Small intestine (tissue), 7 donors: Measurements from ENCODE around the gene MUC21. TPM values are rescaled to one million over a fixed set of nuclear protein-coding genes. Genes with fewer than 3 reads are reported as not detected.
"Not testable (repeated sequence)": the region's sequence is repeated elsewhere in the genome, so short reads cannot be mapped to it uniquely, and the experiment has no call there.

Experiments used
- DNase-seq, 2 donors: peaks; one replicate each; pipeline versions ENCODE4 v3.0.0 to v3.0.0-alpha.2; 2013
- FAIRE-seq: peaks from 2 replicates; lab custom pipeline; 2012; peaks lifted over from hg19 to GRCh38; lab: Jason Lieb, UNC
- H3K27ac ChIP-seq, 3 donors: one replicate each; pipeline ENCODE4 v1.5.1; 2013; ENCODE audit warnings: low read length in 2 of 3, mild to moderate bottlenecking in 2 of 3, control low read depth in 1 of 3, inconsistent platforms in 1 of 3, low read depth in 1 of 3, moderate library complexity in 1 of 3
- H3K27me3 ChIP-seq, 3 donors: one replicate each; pipeline ENCODE4 v1.6.1; 2013; ENCODE audit warnings: low read length in 3 of 3, inconsistent platforms in 1 of 3; ENCODE audit not compliant: control insufficient read depth in 3 of 3, insufficient read depth in 3 of 3
- H3K36me3 ChIP-seq, 3 donors: one replicate each; pipeline ENCODE4 v1.6.1; 2013; ENCODE audit warnings: low read length in 3 of 3, inconsistent platforms in 1 of 3, low read depth in 1 of 3, mild to moderate bottlenecking in 1 of 3, moderate library complexity in 1 of 3; ENCODE audit not compliant: control insufficient read depth in 3 of 3, insufficient read depth in 2 of 3
- H3K4me1 ChIP-seq, 3 donors: one replicate each; pipeline ENCODE4 v1.6.1; 2013; ENCODE audit warnings: low read length in 2 of 3, inconsistent platforms in 1 of 3, low read depth in 1 of 3, mild to moderate bottlenecking in 1 of 3, moderate library complexity in 1 of 3; ENCODE audit not compliant: control insufficient read depth in 3 of 3, insufficient read depth in 2 of 3
- H3K4me3 ChIP-seq, 3 donors: one replicate each; pipeline ENCODE4 v1.5.1; 2013; ENCODE audit warnings: low read length in 3 of 3, control low read depth in 1 of 3, inconsistent platforms in 1 of 3, low read depth in 1 of 3, mild to moderate bottlenecking in 1 of 3, moderate library complexity in 1 of 3
- H3K9me3 ChIP-seq, 2 donors: one replicate each; pipeline ENCODE4 v1.6.1; 2013; ENCODE audit warnings: low read depth in 1 of 2, low read length in 1 of 2; ENCODE audit not compliant: control insufficient read depth in 2 of 2, insufficient read depth in 1 of 2
- WGBS, 3 donors: extraction: QIAGEN DNeasy Blood & Tissue Kit; methylation state at CpG; one replicate each; pipeline ENCODE4 v1.1.7; 2013; 5-methylcytosine and 5-hydroxymethylcytosine counted together
- polyA plus RNA-seq, 4 donors: library from polyadenylated mRNA; stranded (reverse) in 3 of 4; unstranded in 1 of 4; fragments of 200-250 nt in 3 of 4; fragments of 120-200 nt in 1 of 4; gene quantifications; one replicate each; pipeline versions ENCODE4 v1.2.1 to v1.2.3, GENCODE V29; 2013
- donor health status: healthy with polysubstance abuse.
- donor health status: control.
- donor health status: control.
- donor health status: Bipolar disorder and iron deficiency.
- donor health status: healthy.

The MUC21 gene
- polyA plus RNA-seq, 4 donors, result 0.22 to 0.89 (median 0.81) TPM; not detected in 1

- Histone ChIP-seq H3K27me3 (peaks cover 0 to under 1% (median 0%) of the 10 kb centered on the region in 3 donors), H3K4me3 (no peak overlapping the region), H3K9me3 (peaks cover 0 to 2% of the 10 kb centered on the region in 2 donors), H3K27ac (no peak overlapping the region), H3K36me3 (no peaks in the 10 kb centered on the region), H3K4me1 (no peaks in the 10 kb centered on the region)
- no peak for FAIRE-seq
- 82 to 92% (median 90%) methylated on average over 2 of the region's 2 CpGs for WGBS, 3 donors
- no peak for DNase-seq
Measured at GRCh38 chr6:31020057-31020456, 36.5 kb downstream of the MUC21 start.

DNA sequence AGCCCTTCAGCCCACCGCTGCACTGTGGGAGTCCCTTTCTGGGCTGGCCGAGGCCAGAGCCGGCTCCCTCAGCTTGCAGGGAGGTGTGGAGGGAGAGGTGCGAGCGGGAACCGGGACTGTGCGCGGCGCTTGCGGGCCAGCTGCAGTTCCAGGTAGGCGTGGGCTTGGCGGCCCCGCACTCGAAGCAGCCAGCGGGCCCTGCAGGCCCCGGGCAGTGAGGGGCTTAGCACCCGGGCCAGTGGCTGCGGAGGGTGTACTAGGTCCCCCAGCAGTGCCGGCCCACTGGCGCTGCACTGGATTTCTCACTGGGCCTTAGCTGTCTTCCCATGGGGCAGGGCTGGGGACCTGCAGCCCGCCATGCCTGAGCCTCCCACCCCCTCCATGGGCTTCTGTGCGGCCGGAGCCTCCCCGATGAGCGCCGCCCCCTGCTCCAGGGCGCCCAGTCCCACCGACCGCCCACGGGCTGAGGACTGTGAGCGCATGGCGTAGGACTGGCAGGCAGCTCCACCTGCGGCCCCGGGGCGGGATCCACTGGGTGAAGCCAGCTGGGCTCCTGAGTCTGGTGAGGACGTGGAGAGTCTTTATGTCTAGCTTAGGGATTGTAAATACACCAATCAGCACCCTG lies 37.2 kb downstream of the MUC21 start:
- H3K9me3 ChIP-seq, H3K4me3 ChIP-seq, FAIRE-seq, H3K4me1 ChIP-seq, H3K27me3 ChIP-seq, H3K27ac ChIP-seq, DNase-seq, H3K36me3 ChIP-seq: not testable (repeated sequence)
- 88 to 97% (median 96%) methylated on average over 18 to 36 of the region's 36 CpGs for WGBS, 3 donors

DNA sequence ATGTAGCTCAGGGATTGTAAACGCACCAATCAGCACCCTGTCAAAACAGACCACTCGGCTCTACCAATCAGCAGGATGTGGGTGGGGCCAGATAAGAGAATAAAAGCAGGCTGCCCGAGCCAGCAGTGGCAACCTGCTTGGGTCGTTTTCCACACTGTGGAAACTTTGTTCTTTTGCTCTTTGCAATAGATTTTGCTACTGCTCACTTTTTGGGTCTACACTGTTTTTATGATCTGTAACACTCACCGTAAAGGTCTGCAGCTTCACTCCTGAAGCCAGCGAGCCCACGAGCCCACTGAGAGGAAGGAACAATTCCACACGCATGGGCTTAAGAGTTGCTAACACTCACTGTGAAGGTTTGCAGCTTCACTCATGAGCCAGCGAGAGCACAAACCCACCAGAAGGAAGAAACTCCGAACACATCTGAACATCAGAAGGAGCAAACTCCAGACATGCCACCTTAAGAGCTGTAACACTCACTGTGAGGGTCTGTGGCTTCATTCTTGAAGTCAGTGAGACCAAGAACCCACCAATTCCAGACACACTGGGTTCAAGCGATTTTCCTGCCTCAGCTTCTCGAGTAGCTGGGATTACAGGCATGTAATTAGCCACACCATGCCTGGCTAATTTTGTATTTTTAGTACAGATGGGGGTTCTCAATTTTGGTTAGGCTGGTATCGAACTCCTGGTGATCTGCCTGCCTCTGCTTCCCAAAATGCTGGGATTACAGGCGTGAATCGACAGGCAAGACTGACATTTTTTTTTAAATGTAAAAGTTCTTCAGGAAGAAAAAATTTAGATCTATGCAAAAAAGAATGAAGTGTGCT lies 38.4 kb downstream of the MUC21 start:
- not testable (repeated sequence) for H3K9me3 ChIP-seq, FAIRE-seq, H3K4me3 ChIP-seq, H3K27ac ChIP-seq, H3K27me3 ChIP-seq, H3K4me1 ChIP-seq, H3K36me3 ChIP-seq, DNase-seq
- 77 to 82% (median 80%) methylated on average over 14 to 15 of the region's 15 CpGs for WGBS, 3 donors

DNA sequence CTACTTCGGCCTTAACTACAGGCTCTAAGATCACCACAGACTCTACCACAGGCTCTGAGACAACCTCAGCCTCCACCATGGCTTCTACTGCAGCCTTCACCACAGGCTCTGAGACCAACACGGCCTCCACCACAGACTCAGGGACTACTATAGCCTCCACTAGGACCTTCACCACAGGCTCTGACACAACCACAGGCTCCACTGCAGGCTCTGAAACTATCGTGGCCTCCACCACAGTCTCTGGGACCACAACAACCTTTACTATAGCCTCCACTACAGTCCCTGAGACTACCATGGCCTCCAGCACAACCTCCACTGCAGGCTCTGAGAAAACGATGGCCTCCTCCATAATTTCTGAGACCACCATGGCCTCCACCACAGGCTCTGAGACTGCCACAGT lies 42.1 kb downstream of the MUC21 start:
- Histone ChIP-seq H3K4me1 (no peaks in the 10 kb centered on the region), H3K9me3 (peaks cover 0 to 2% of the 10 kb centered on the region in 2 donors), H3K4me3 (no peak overlapping the region), H3K27ac (no peak overlapping the region), H3K27me3 (no peaks in the 10 kb centered on the region), H3K36me3 (no peaks in the 10 kb centered on the region)
- FAIRE-seq, result no peak
- 71 to 83% (median 82%) methylated on average over 4 of the region's 4 CpGs for WGBS, 3 donors
- no peak for DNase-seq

DNA sequence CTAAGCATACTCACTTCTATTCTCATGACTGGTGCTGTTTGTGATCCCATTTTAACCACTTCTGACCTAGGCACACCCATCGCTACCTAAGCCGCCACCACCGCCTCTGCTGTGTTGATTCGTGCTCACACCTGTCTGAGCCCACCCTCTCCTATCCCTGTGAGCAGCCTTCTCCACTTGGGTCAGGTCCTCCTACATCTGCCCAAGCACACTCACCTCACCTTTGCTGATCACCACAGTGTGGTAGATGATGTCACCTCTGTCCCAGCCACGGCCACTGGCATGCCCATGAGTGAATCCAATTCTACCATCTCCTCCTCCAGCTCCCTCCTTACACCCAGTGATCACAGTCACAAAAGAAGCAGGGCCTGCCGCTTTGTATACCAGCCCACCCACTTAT lies 47.6 kb downstream of the MUC21 start:
- FAIRE-seq, result no peak
- H3K27ac ChIP-seq, result no peak overlapping the region
- H3K4me1 ChIP-seq, result no peaks in the 10 kb centered on the region
- H3K4me3 ChIP-seq, result no peak overlapping the region
- H3K9me3 ChIP-seq, result no peaks in the 10 kb centered on the region
- no peak for DNase-seq
- WGBS, 3 donors, result 71 to 86% (median 76%) methylated on average over 6 of the region's 6 CpGs
- H3K36me3 ChIP-seq, result no peaks in the 10 kb centered on the region
- H3K27me3 ChIP-seq, result peaks cover 0 to 11% (median 0%) of the 10 kb centered on the region in 3 donors

DNA sequence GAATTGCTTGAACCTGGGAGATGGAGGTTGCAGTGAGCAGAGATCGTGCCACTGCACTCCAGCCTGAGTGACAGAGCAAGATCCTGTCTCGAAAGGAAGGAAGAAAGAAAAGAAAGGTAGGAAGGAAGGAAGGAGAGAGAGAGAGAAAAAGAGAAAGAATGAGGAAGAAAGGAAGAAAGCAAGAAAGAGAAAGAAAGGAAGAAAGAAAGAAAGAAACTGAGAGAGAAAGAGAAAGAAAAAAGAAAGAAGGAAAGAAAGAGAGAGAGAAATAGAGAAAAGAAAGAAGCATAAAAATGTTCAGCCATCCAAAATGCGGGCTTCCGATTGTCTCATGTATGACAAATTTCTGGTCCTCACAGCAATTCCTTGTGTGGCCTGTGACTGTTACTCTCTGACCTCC lies 49.6 kb downstream of the MUC21 start:
- 90 to 94% (median 93%) methylated on average over 4 of the region's 4 CpGs for WGBS, 3 donors
- Histone ChIP-seq H3K9me3 (no peaks in the 10 kb centered on the region), H3K27ac (no peak overlapping the region), H3K36me3 (no peaks in the 10 kb centered on the region), H3K4me3 (no peak overlapping the region), H3K27me3 (peaks cover 0 to 16% (median 0%) of the 10 kb centered on the region in 3 donors), H3K4me1 (no peaks in the 10 kb centered on the region)
- DNase-seq (no peak), FAIRE-seq (no peak)

- Histone ChIP-seq H3K36me3 (no peaks in the 10 kb centered on the region), H3K27me3 (peaks cover 0 to 21% (median 0%) of the 10 kb centered on the region in 3 donors), H3K4me3 (no peak overlapping the region), H3K27ac (no peak overlapping the region), H3K4me1 (no peaks in the 10 kb centered on the region), H3K9me3 (no peaks in the 10 kb centered on the region)
- FAIRE-seq, result no peak
- WGBS, 3 donors, result 32 to 61% (median 46%) methylated on average over 4 of the region's 4 CpGs
- no peak for DNase-seq
Measured at GRCh38 chr6:31035862-31036497, 52.5 kb downstream of the MUC21 start.

GRCh38 chr6:31037169-31037568 lies 53.7 kb downstream of the MUC21 start:
- FAIRE-seq, result no peak
- Histone ChIP-seq H3K27ac (no peak overlapping the region), H3K36me3 (no peaks in the 10 kb centered on the region), H3K4me3 (no peak overlapping the region), H3K4me1 (no peaks in the 10 kb centered on the region), H3K27me3 (peaks cover 0 to 17% (median 0%) of the 10 kb centered on the region in 3 donors), H3K9me3 (no peaks in the 10 kb centered on the region)
- DNase-seq, result no peak
- 83 to 87% (median 86%) methylated on average over 7 of the region's 7 CpGs for WGBS, 3 donors
